ENCODE measurements around the gene KDELR1. TPM values are rescaled to one million over a fixed set of nuclear protein-coding genes. Genes with fewer than 3 reads are reported as not detected.

Gene KDELR1
- total and polyA plus RNA-seq, 9 of the 15 experiments (the other 6 are each of a cell fraction or from before 2014, with no cell fraction given): 6.1 to 165 (median 58.5) TPM

DNA sequence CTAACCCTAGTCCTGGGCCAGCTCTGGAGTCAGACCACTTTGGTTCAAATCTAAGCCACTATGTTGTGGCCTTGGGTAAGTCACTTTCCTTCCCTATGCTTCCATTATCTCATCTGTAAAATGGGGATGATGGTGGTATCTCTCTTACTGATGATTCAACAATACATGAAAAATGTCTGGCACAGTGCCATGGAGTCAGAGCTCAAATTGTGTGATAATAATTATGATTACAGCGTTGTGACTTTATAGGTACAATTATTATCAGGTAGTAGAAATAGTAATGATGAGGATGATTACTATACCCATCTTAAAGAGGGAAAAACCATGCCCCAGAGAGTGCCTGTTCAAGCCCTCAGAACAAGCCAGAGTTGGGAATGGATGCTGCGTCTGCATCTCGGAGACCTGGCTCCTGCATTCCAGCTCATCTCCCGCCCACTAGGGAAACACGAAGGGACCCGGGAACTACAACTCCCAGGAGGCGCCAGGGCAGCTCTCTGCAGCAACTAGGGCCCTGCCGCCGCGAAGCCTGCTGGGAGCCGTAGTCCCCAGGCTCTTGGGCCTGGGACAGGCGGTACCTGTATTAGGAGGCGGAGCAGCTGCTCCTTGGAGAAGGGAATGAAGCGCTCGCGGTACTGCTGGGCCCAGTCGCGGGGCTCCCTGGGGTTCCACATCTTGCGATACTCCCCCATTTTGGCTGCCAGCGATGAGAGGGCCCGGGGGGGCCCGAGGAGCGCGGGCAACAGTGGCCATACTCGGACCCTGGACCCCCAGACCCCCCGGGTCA is 28.4 kb downstream of the KDELR1 start (continued):
- no peak for TF ChIP-seq CEBPZ (IDR thresholded peaks at IDR 0.05; ENCODE audit: borderline replicate concordance, low read depth, low read length)
- no peak for TF ChIP-seq MAFG (tag; conservative IDR thresholded peaks at IDR 0.05)
- TF ChIP-seq ETV5 (CRISPR knock-in tag; IDR thresholded peaks at IDR 0.05; ENCODE audit: low read depth): no peak; the same call in 1 of the 2 replicates
- no peak for TF ChIP-seq THAP7 (CRISPR knock-in tag; IDR thresholded peaks at IDR 0.05)
- TF ChIP-seq ZNF77 (CRISPR knock-in tag; IDR thresholded peaks at IDR 0.05): no peak
- TF ChIP-seq SMARCA4 (IDR thresholded peaks at IDR 0.05): no peak
- TF ChIP-seq BRF1 (IDR thresholded peaks at IDR 0.05; ENCODE audit: borderline replicate concordance, extremely low read depth, insufficient read length): no peak
- no peak for TF ChIP-seq SRF (CRISPR knock-in tag; IDR thresholded peaks at IDR 0.05)
- no peak for TF ChIP-seq DLX4 (CRISPR knock-in tag; IDR thresholded peaks at IDR 0.05)
- TF ChIP-seq HDAC2 (IDR thresholded peaks at IDR 0.05): 0 out of 2 replicates have a peak, but pooled peaks have one; percentile 21
- TF ChIP-seq KAT7 (CRISPR knock-in tag; IDR thresholded peaks at IDR 0.05; ENCODE audit: borderline replicate concordance): no peak
- TF ChIP-seq SREBF2 (CRISPR knock-in tag; IDR thresholded peaks at IDR 0.05): no peak
- TF ChIP-seq NCOA4 (IDR thresholded peaks at IDR 0.05; ENCODE audit: partially characterized antibody): no peak
- TF ChIP-seq DPF2 (IDR thresholded peaks at IDR 0.05): no peak
- TF ChIP-seq NR2F6 (CRISPR knock-in tag; IDR thresholded peaks at IDR 0.05): no peak
- peak; percentile 64 for TF ChIP-seq CTCFL (IDR thresholded peaks at IDR 0.05; ENCODE audit: borderline replicate concordance, insufficient read depth, low read depth, low read length, poor library complexity, severe bottlenecking)
- no peak for TF ChIP-seq MTA2 (IDR thresholded peaks at IDR 0.05; ENCODE audit: low read depth)
- no peak for TF ChIP-seq SIRT6 (IDR thresholded peaks at IDR 0.05; ENCODE audit: low read depth, low read length)
- TF ChIP-seq USF2 (CRISPR knock-in tag; IDR thresholded peaks at IDR 0.05): no peak

All from K562 (cell line).